ENCODE data around the gene CRAMP1. TPM values are rescaled to one million over a fixed set of nuclear protein-coding genes. Genes with fewer than 3 reads are reported as not detected.

CRAMP1 gene
- total and polyA plus RNA-seq, 2 of the 8 experiments (the other 6 are each of a cell fraction or from before 2014, with no cell fraction given) = 19.2 to 23.2 TPM

DNA sequence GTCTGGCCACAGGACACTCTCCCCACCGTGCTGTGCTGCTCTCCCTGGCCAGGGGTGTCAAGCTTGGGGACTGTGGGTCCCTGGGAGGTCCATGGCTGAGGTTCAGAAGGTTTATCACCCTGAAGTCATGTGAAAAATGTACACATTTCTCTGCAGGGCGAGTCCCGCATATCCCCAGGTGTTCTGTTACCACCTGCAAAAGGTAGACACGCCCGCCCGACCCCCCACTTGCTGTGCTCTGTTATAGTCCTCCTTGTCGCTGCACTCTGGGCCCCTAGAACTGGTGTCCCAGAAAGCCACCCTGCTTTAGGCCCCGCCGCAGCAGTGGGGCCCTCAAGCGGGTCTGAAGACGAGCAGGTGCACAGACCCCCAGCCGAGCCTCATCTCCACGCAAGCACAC, 77.7 kb downstream of the CRAMP1 start:
- H3K18ac ChIP-seq (ENCODE audit: extremely low read depth, low read length) = no peak overlapping the region
- no peak overlapping the region; the same call in 1 of the 2 replicates for H4K8ac ChIP-seq (ENCODE audit: extremely low read depth, insufficient read depth, low read length)
- H3K27me3 ChIP-seq (replicated peaks in 1 of 4; ENCODE audit: control insufficient read depth in 3 of 4, extremely low read depth in 1 of 4, insufficient read depth in 3 of 4, low read length in 3 of 4) = no peaks in the 10 kb centered on the region
- no peaks in the 10 kb centered on the region for H3K9me3 ChIP-seq (ENCODE audit: insufficient read depth in 2 of 2, low read depth in 1 of 2, low read length in 1 of 2)
- no peak overlapping the region for H3K9ac ChIP-seq (replicated peaks in 1 of 4; ENCODE audit: extremely low read depth in 1 of 4, low read depth in 3 of 4, low read length in 3 of 4)
- no peak overlapping the region for H2AFZ ChIP-seq (ENCODE audit: low read length)
- peaks cover 16 to 92% of the 10 kb centered on the region in 2 experiments for H3K79me2 ChIP-seq (ENCODE audit: control insufficient read depth in 1 of 2, insufficient read depth in 2 of 2, low read length in 2 of 2)
- POLR2A ChIA-PET (ENCODE audit: partially characterized antibody) = interaction anchor here (0.6 to 2.4 kb wide), 2 partner anchors 16 to 60 kb away, joined by 3 to 7 read pairs; partner anchors contain the start of gene MAPK8IP3
- H2AK5ac ChIP-seq (ENCODE audit: low read depth, low read length) = no peak overlapping the region
- no peak overlapping the region for H2BK5ac ChIP-seq (ENCODE audit: low read depth, low read length)
- peaks cover 28 to 33% of the 10 kb centered on the region in 2 experiments for H4K20me1 ChIP-seq (replicated peaks in 1 of 2; ENCODE audit: control insufficient read depth in 1 of 2, insufficient read depth in 2 of 2, low read length in 2 of 2)
- H4K5ac ChIP-seq (ENCODE audit: insufficient read length, low read depth, low read length) = no peak overlapping the region
- 93% methylated on average over 13 of the region's 13 CpGs; no CpG with 5 or more reads in 1 of the 2 experiments for WGBS, 2 experiments (ENCODE audit: extremely low coverage in 1 of 2, insufficient coverage in 1 of 2, insufficient read length in 1 of 2, insufficient replicate concordance in 2 of 2, low coverage in 1 of 2, low lambda C conversion rate in 2 of 2, missing lambda C conversion rate in 1 of 2)
- H3K4ac ChIP-seq (replicated peaks; ENCODE audit: insufficient read length, low read depth, low read length) = no peak overlapping the region
- H2BK20ac ChIP-seq (ENCODE audit: low read length) = no peak overlapping the region
- CTCF ChIA-PET (ENCODE audit: partially characterized antibody) = interaction anchor here (1.3 kb wide), 1 partner anchor 16 kb away, joined by 3 read pairs; the partner anchor contains the start of gene MAPK8IP3
- DNase-seq (ENCODE audit: low read depth in 1 of 2, low spot score in 2 of 2) (no peak), FAIRE-seq (no peak)
- no peak overlapping the region for H4K91ac ChIP-seq (replicated peaks; ENCODE audit: insufficient read length, low read length)
- H2BK15ac ChIP-seq (ENCODE audit: low read length) = no peak overlapping the region
- peaks cover 11% of the 10 kb centered on the region for H3K79me1 ChIP-seq (ENCODE audit: low read depth, low read length)
- H3K56ac ChIP-seq (replicated peaks; ENCODE audit: insufficient read length, low read depth, low read length) = no peak overlapping the region
- no peak overlapping the region for H3K23ac ChIP-seq (ENCODE audit: insufficient read length)
- H2BK120ac ChIP-seq (replicated peaks; ENCODE audit: low read depth, low read length) = no peak overlapping the region
- no peak overlapping the region for H2BK12ac ChIP-seq (ENCODE audit: low read depth, low read length)
- no peak overlapping the region for H3K14ac ChIP-seq (ENCODE audit: insufficient read length)
- H3K23me2 ChIP-seq (ENCODE audit: low read depth, low read length) = no peaks in the 10 kb centered on the region; the same call in 1 of the 2 replicates
- H3K36me3 ChIP-seq (ENCODE audit: control insufficient read depth in 2 of 4, insufficient read depth in 4 of 4, low read length in 3 of 4) = peaks cover 36 to 86% (median 70%) of the 10 kb centered on the region in 4 experiments
- no peaks in the 10 kb centered on the region for H3K4me1 ChIP-seq (replicated peaks in 1 of 4; ENCODE audit: control insufficient read depth in 3 of 4, insufficient read depth in 4 of 4, low read length in 3 of 4)
- H3K4me3 ChIP-seq (ENCODE audit: extremely low read depth in 1 of 4, insufficient read depth in 2 of 4, low read depth in 3 of 4, low read length in 4 of 4) = no peak overlapping the region
- no peak overlapping the region for H3K4me2 ChIP-seq (ENCODE audit: insufficient read depth in 1 of 2, low read depth in 2 of 2, low read length in 2 of 2)
- no peak overlapping the region for H3K27ac ChIP-seq (ENCODE audit: low read depth, low read length)
- TF ChIP-seq EGR1 (IDR thresholded peaks at IDR 0.05; ENCODE audit: borderline replicate concordance, low read depth, low read length) = no peak
- no peak for TF ChIP-seq HDAC6 (IDR thresholded peaks at IDR 0.05; ENCODE audit: low read depth, low read length)
- no peak for TF ChIP-seq JUN (IDR thresholded peaks at IDR 0.05; ENCODE audit: low read depth, low read length)
- TF ChIP-seq POLR2A (IDR thresholded peaks at IDR 0.05; ENCODE audit: control extremely low read depth in 1 of 2, low read depth in 2 of 2, low read length in 2 of 2) = no peak
- TF ChIP-seq NRF1 (IDR thresholded peaks at IDR 0.05; ENCODE audit: low read depth, low read length) = no peak
- no peak for TF ChIP-seq SUZ12 (IDR thresholded peaks at IDR 0.05; ENCODE audit: low read length)
- TF ChIP-seq SP4 (IDR thresholded peaks at IDR 0.05; ENCODE audit: low read length) = no peak
- TF ChIP-seq BACH1 (IDR thresholded peaks at IDR 0.05; ENCODE audit: low read length) = no peak
- TF ChIP-seq JUND (IDR thresholded peaks at IDR 0.05; ENCODE audit: low read length) = no peak
- no peak for TF ChIP-seq ASH2L (IDR thresholded peaks at IDR 0.05; ENCODE audit: low read length)
- TF ChIP-seq TCF12 (IDR thresholded peaks at IDR 0.05; ENCODE audit: low read depth, low read length) = no peak
- no peak for TF ChIP-seq NANOG (IDR thresholded peaks at IDR 0.05; ENCODE audit: insufficient read depth, low read depth, low read length, poor library complexity, severe bottlenecking)
- no peak for TF ChIP-seq SIN3A (conservative IDR thresholded peaks at IDR 0.05 in 1 of 2, IDR thresholded peaks at IDR 0.05 in 1 of 2; ENCODE audit: low read depth in 1 of 2, low read length in 2 of 2)
- TF ChIP-seq ATF2 (IDR thresholded peaks at IDR 0.05; ENCODE audit: low read length) = no peak
